HG02571 (cell line): Measurements from ENCODE around the gene RAP1A.

ENCODE experiments used
- ATAC-seq: cut with Tn5 transposase; IDR thresholded peaks from one replicate; pipeline ENCODE4 v1.9.1; 2021; ENCODE audit warnings: mild to moderate bottlenecking, moderate library complexity; ENCODE audit not compliant: unreplicated experiment

The RAP1A gene

GRCh38 chr1:111751906-111752575, 132.5 kb downstream of the RAP1A start:
- no peak for ATAC-seq

- no peak for ATAC-seq
These were observed 135.4 kb downstream of the RAP1A start for GRCh38 chr1:111754984-111755330.

- peak; percentile 91 for ATAC-seq
These were observed 135.9 kb downstream of the RAP1A start, which contains the start of gene DDX20 for GRCh38 chr1:111755331-111756123. DDX20 (plus strand) TSS chr1:111755901; CDS start chr1:111755925, 24 bp downstream.

- peak; percentile 9 for ATAC-seq
These were observed 136.5 kb downstream of the RAP1A start for GRCh38 chr1:111756124-111756513.

GRCh38 chr1:111758373-111758772, 138.8 kb downstream of the RAP1A start:
- ATAC-seq = no peak

GRCh38 chr1:111761717-111762116, 142.1 kb downstream of the RAP1A start:
- ATAC-seq = no peak

DNA sequence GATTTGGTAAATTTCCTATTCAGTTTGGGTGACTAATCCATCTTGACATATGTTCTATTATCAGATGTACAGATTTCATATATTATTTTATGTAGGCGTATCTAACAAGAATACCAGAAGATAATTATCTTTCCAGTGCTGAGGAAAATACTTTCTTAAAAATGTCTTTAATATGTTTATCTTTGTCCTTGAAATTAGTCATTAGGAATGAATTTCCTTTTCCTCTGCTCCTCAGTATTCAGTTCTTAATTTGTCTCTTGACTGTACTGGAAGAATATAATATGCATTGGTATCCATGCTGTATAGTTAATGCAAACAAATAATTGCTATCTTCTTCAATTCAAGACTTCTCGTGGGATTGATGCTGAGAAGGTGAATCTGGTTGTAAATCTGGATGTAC, 142.7 kb downstream of the RAP1A start:
- no peak for ATAC-seq
